ENCODE results near the gene IP6K1.
"Not testable (repeated sequence)": the region's sequence is repeated elsewhere in the genome, so short reads cannot be mapped to it uniquely, and the experiment has no call there.

Gene IP6K1

GRCh38 chr3:49689046-49689907 is 97.1 kb downstream of the IP6K1 start, which contains the start of the genes MST1 and RNF123:
Gene MST1, minus strand, starts transcription at chr3:49689474. Its CDS starts 783 bp downstream, at chr3:49688691.
Gene RNF123, plus strand, starts transcription at chr3:49689557. Its CDS starts 1,609 bp downstream, at chr3:49691166.
- peak; percentile 78 to 85 for DNase-seq (ENCODE audit: low read depth in 1 of 2, low spot score in 1 of 2)
- TF ChIP-seq JUND (IDR thresholded peaks at IDR 0.05; ENCODE audit: low read depth), result no peak
- in situ Hi-C loops (cut with HindIII; ENCODE audit: low pct_unique_long_range_greater_than_20kb, low sequenced_read_pairs), result no loop called here

GRCh38 chr3:49688338-49689045 is 97.8 kb downstream of the IP6K1 start:
- DNase-seq (ENCODE audit: low read depth in 1 of 2, low spot score in 1 of 2); in situ Hi-C loops (cut with HindIII; ENCODE audit: low pct_unique_long_range_greater_than_20kb, low sequenced_read_pairs): not testable (repeated sequence)

- in situ Hi-C loops (cut with HindIII; ENCODE audit: low pct_unique_long_range_greater_than_20kb, low sequenced_read_pairs); DNase-seq (ENCODE audit: low read depth in 1 of 2, low spot score in 1 of 2): not testable (repeated sequence)
These were observed 98.9 kb downstream of the IP6K1 start for GRCh38 chr3:49687424-49687795.

- in situ Hi-C loops (cut with HindIII; ENCODE audit: low pct_unique_long_range_greater_than_20kb, low sequenced_read_pairs); DNase-seq (ENCODE audit: low read depth in 1 of 2, low spot score in 1 of 2): not testable (repeated sequence)
These were observed 99.4 kb downstream of the IP6K1 start for GRCh38 chr3:49686769-49687423.

GRCh38 chr3:49686346-49686745 is 100.0 kb downstream of the IP6K1 start:
- DNase-seq (ENCODE audit: low read depth in 1 of 2, low spot score in 1 of 2), result peak in 1 of 2 experiments; percentile 15
- in situ Hi-C loops (cut with HindIII; ENCODE audit: low pct_unique_long_range_greater_than_20kb, low sequenced_read_pairs), result not testable (repeated sequence)

GRCh38 chr3:49685846-49686245 is 100.5 kb downstream of the IP6K1 start:
- DNase-seq (ENCODE audit: low read depth in 1 of 2, low spot score in 1 of 2); in situ Hi-C loops (cut with HindIII; ENCODE audit: low pct_unique_long_range_greater_than_20kb, low sequenced_read_pairs): not testable (repeated sequence)

GRCh38 chr3:49685103-49685502 is 101.2 kb downstream of the IP6K1 start:
- in situ Hi-C loops (cut with HindIII; ENCODE audit: low pct_unique_long_range_greater_than_20kb, low sequenced_read_pairs); DNase-seq (ENCODE audit: low read depth in 1 of 2, low spot score in 1 of 2): not testable (repeated sequence)

GRCh38 chr3:49684453-49684852 is 101.9 kb downstream of the IP6K1 start:
- in situ Hi-C loops (cut with HindIII; ENCODE audit: low pct_unique_long_range_greater_than_20kb, low sequenced_read_pairs); DNase-seq (ENCODE audit: low read depth in 1 of 2, low spot score in 1 of 2): not testable (repeated sequence)

- no peak for TF ChIP-seq JUND (IDR thresholded peaks at IDR 0.05; ENCODE audit: low read depth)
- no peak for DNase-seq (ENCODE audit: low read depth in 1 of 2, low spot score in 1 of 2)
- in situ Hi-C loops (cut with HindIII; ENCODE audit: low pct_unique_long_range_greater_than_20kb, low sequenced_read_pairs), result no loop called here
These were observed 103.2 kb downstream of the IP6K1 start for GRCh38 chr3:49683162-49683561.

GRCh38 chr3:49681543-49681942 is 104.8 kb downstream of the IP6K1 start:
- no peak for TF ChIP-seq JUND (IDR thresholded peaks at IDR 0.05; ENCODE audit: low read depth)
- DNase-seq (ENCODE audit: low read depth in 1 of 2, low spot score in 1 of 2), result no peak
- in situ Hi-C loops (cut with HindIII; ENCODE audit: low pct_unique_long_range_greater_than_20kb, low sequenced_read_pairs), result no loop called here

- in situ Hi-C loops (cut with HindIII; ENCODE audit: low pct_unique_long_range_greater_than_20kb, low sequenced_read_pairs), result no loop called here
- no peak for TF ChIP-seq JUND (IDR thresholded peaks at IDR 0.05; ENCODE audit: low read depth)
- DNase-seq (ENCODE audit: low read depth in 1 of 2, low spot score in 1 of 2), result no peak
These were observed 105.2 kb downstream of the IP6K1 start for GRCh38 chr3:49681232-49681522.

- in situ Hi-C loops (cut with HindIII; ENCODE audit: low pct_unique_long_range_greater_than_20kb, low sequenced_read_pairs), result no loop called here
- no peak for TF ChIP-seq JUND (IDR thresholded peaks at IDR 0.05; ENCODE audit: low read depth)
- no peak for DNase-seq (ENCODE audit: low read depth in 1 of 2, low spot score in 1 of 2)
These were observed 105.7 kb downstream of the IP6K1 start for GRCh38 chr3:49680493-49681231.

- no peak for DNase-seq (ENCODE audit: low read depth in 1 of 2, low spot score in 1 of 2)
- no peak for TF ChIP-seq JUND (IDR thresholded peaks at IDR 0.05; ENCODE audit: low read depth)
- in situ Hi-C loops (cut with HindIII; ENCODE audit: low pct_unique_long_range_greater_than_20kb, low sequenced_read_pairs), result no loop called here
These were observed 110.4 kb downstream of the IP6K1 start for GRCh38 chr3:49675912-49676311.

All from T47D (cell line).